ENCODE measurements around the gene STMN3.
A peak's percentile ranks its signal among the peaks of the same experiment; 100 is the strongest.

Gene STMN3

DNA sequence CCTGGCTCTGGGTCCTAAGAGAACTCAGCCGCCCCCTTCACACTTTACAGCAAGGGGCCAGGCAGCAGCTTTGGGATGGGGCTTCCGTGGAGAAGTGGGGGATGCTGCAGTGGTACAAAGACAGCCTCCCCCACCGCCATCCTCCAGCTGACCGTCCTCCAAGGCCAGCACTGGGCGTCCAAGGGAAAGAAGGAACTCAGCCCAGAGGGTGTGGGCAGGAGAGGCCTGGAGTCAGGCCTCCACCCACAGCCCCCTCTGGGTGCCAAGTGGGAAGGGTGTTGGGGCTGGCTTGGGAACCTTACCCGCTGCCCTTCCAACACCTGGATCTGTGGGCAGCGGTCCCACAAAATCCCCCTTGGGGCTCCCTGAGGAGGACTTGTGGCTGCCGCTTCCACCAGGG is 13.1 kb downstream of the STMN3 start:
- H3K18ac ChIP-seq (ENCODE audit: low read length) = no peak overlapping the region

DNA sequence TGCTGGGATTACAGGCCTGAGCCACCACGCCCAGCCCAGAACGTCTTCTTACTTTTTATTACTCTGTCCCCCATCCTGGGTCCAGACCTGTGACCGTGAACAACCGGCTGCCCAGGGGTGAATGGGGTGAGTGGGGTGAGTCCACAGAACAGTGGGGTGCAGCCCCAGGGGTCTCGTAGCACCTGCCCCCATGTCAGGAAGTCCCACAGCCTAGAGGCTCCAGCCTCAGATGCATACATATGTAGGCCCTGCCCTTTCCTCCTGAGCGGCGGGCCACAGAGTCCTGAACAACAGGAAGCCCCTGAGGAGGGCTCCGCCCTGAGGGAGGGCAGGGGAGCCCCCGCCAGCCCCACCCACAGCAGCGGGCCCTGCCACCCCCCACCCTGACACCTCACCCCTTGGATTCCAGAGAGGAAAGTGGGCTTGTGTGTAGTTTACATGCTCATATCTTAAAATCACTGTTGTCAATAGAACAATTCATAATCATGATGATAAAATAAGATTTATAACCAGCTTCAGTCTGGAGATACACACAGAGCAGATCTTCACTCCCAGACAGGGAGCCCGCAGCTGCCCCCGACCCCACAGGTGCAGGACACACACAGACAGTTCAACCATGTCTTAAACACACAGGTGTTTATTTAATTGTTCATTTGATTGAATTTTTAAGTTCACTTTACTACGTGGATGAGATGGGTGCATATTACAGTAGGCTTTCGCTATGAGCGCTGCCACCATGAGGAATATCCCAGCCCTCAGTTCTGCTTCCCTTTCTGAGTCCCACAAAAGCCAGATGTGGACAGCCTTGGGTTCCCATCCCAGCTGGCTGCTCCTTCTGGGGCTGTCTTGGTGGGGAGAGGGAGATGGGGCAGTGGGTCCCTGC is 13.9 kb downstream of the STMN3 start:
- H3K4me2 ChIP-seq (ENCODE audit: low read length) = no peak overlapping the region
- peaks cover 2% of the 10 kb centered on the region for H3K9me3 ChIP-seq (ENCODE audit: insufficient read depth, low read depth, low read length)
- H3K23ac ChIP-seq (ENCODE audit: low read length) = no peak overlapping the region
- no peaks in the 10 kb centered on the region for H3K79me2 ChIP-seq (ENCODE audit: control insufficient read depth, insufficient read depth, low read length, poor library complexity)
- H3K4me3 ChIP-seq (ENCODE audit: low read depth, low read length) = no peak overlapping the region
- WGBS (ENCODE audit: extremely low coverage, insufficient coverage, insufficient read length) = no CpG with 5 or more reads among the region's 15 CpGs
- no peak overlapping the region for H3K27ac ChIP-seq (ENCODE audit: low read depth, low read length)
- no peaks in the 10 kb centered on the region for H3K36me3 ChIP-seq (ENCODE audit: control insufficient read depth in 1 of 2, insufficient read depth in 2 of 2, low read length in 2 of 2)
- no peak overlapping the region for H3K14ac ChIP-seq (ENCODE audit: low read length)
- no peak overlapping the region for H4K8ac ChIP-seq (ENCODE audit: low read depth, low read length)
- no peak overlapping the region for H2AFZ ChIP-seq (ENCODE audit: insufficient read depth, low read length, poor library complexity)
- H3K4me1 ChIP-seq (ENCODE audit: control insufficient read depth in 1 of 2, insufficient read depth in 2 of 2, low read length in 2 of 2) = peaks cover 5 to 16% of the 10 kb centered on the region in 2 experiments
- H2BK5ac ChIP-seq (ENCODE audit: low read depth, low read length, poor library complexity) = no peak overlapping the region
- no peak overlapping the region for H2AK5ac ChIP-seq (ENCODE audit: low read length)
- H2BK120ac ChIP-seq (ENCODE audit: insufficient read depth, low read length, poor library complexity) = no peak overlapping the region
- no peak overlapping the region for H4K91ac ChIP-seq (ENCODE audit: low read depth, low read length)
- no peak overlapping the region for H3K18ac ChIP-seq (ENCODE audit: low read length)
- no peak overlapping the region for H2BK12ac ChIP-seq (ENCODE audit: low read length)
- H4K12ac ChIP-seq (ENCODE audit: low read depth, low read length) = no peak overlapping the region
- no peak overlapping the region for H3K4ac ChIP-seq (ENCODE audit: low read depth, low read length)
- no peak overlapping the region for H3K9ac ChIP-seq (ENCODE audit: low read length)
- H3K27me3 ChIP-seq (ENCODE audit: insufficient read depth, low read length) = no peaks in the 10 kb centered on the region
- no peak for DNase-seq
- H3K79me1 ChIP-seq (ENCODE audit: low read length) = peaks cover 4% of the 10 kb centered on the region

More for the DNA sequence above, 13.1 kb downstream of the STMN3 start:
- peaks cover 2% of the 10 kb centered on the region for H3K9me3 ChIP-seq (ENCODE audit: insufficient read depth, low read depth, low read length)
- H4K91ac ChIP-seq (ENCODE audit: low read depth, low read length) = no peak overlapping the region
- no peak for DNase-seq
- no CpG with 5 or more reads among the region's 8 CpGs for WGBS (ENCODE audit: extremely low coverage, insufficient coverage, insufficient read length)
- H3K79me1 ChIP-seq (ENCODE audit: low read length) = peaks cover 4% of the 10 kb centered on the region
- peaks cover 5 to 16% of the 10 kb centered on the region in 2 experiments for H3K4me1 ChIP-seq (ENCODE audit: control insufficient read depth in 1 of 2, insufficient read depth in 2 of 2, low read length in 2 of 2)
- no peak overlapping the region for H3K14ac ChIP-seq (ENCODE audit: low read length)
- H3K9ac ChIP-seq (ENCODE audit: low read length) = no peak overlapping the region
- H3K23ac ChIP-seq (ENCODE audit: low read length) = no peak overlapping the region
- H3K4me3 ChIP-seq (ENCODE audit: low read depth, low read length) = no peak overlapping the region
- no peaks in the 10 kb centered on the region for H3K27me3 ChIP-seq (ENCODE audit: insufficient read depth, low read length)
- peak overlapping the region; percentile 40 for H2AFZ ChIP-seq (ENCODE audit: insufficient read depth, low read length, poor library complexity)
- no peaks in the 10 kb centered on the region for H3K79me2 ChIP-seq (ENCODE audit: control insufficient read depth, insufficient read depth, low read length, poor library complexity)
- no peak overlapping the region for H2BK120ac ChIP-seq (ENCODE audit: insufficient read depth, low read length, poor library complexity)
- no peak overlapping the region for H3K4ac ChIP-seq (ENCODE audit: low read depth, low read length)
- no peak overlapping the region for H4K8ac ChIP-seq (ENCODE audit: low read depth, low read length)
- no peak overlapping the region for H4K12ac ChIP-seq (ENCODE audit: low read depth, low read length)
- H3K4me2 ChIP-seq (ENCODE audit: low read length) = no peak overlapping the region
- no peaks in the 10 kb centered on the region for H3K36me3 ChIP-seq (ENCODE audit: control insufficient read depth in 1 of 2, insufficient read depth in 2 of 2, low read length in 2 of 2)
- H2AK5ac ChIP-seq (ENCODE audit: low read length) = no peak overlapping the region
- no peak overlapping the region for H2BK12ac ChIP-seq (ENCODE audit: low read length)
- no peak overlapping the region for H3K27ac ChIP-seq (ENCODE audit: low read depth, low read length)
- H2BK5ac ChIP-seq (ENCODE audit: low read depth, low read length, poor library complexity) = no peak overlapping the region

DNA sequence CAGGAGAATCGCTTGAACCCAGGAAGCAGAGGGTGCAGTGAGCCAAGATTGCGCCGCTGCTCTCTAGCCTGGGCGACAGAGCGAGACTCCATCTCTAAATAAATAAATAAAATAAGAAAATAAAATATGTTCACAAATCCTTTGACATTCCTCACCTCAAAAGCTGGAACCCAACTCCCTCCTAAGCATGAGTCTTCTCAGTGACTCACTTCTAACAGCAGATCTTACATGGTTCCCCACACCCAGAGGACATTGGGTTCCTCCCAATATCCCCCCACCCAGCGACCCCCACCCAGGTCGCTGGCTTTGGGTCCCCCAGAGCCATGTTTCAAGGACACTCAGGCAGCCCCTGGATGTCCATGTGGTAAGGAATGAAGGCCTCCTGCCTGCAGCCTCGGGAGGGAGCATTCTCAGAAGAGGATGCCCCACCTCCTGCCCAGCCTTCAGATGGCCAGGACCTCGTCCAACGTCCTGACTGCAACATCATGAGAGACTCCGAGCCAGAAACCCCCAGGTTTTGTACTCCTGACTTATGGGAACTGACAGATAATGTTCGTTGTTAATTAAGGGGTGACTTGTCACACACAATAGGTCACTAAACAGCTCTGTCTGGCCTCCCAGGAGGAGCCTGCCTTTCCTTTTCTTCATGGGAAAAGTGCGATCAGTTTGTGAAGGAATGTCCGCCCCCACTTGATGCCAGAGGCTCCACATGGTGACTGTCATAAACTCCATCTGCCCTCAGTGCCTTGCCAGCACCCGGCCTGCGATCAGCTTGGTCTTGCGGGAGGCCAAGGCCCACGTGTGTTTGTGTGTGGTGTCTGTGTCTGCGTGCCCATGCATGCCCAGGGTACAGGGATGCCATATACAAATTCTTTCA is 16.2 kb downstream of the STMN3 start:
- Histone ChIP-seq H2BK12ac (ENCODE audit: low read length) (no peak overlapping the region), H4K12ac (ENCODE audit: low read depth, low read length) (no peak overlapping the region), H3K23ac (ENCODE audit: low read length) (no peak overlapping the region)

DNA sequence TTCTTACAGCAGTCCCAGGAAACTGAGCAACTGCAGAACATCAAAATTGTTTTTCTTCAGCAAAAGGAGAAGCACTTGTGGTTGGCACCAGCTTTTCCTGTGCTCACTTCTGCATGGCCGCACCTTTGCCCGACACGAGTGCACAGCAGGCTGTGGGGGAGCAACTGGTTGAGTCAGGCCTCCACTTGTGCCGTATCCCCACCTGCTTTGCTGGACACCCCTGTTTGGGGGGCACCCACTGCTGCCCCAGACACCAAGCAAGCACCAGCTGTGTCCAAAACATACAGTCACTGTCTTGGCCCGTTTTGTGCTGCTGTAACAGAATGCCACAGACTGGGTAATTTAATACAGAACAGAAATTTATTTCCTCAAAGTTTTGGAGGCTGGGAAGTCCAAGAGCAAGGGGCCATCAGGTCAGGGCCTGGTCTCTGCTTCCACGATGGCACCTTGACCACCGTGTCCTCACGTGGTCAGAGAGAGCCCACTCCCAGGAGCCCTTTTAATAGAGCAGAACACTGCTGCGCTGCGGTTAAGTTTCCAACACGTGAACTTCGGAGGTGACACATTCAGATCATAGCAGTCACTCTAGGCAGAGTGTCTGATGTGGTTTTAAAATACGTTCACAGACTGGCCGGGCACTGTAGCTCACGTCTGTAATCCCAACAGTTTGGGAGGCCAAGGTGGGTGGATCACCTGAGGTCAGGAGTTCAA is 17.6 kb downstream of the STMN3 start:
- Histone ChIP-seq H3K4me1 (ENCODE audit: control insufficient read depth in 1 of 2, insufficient read depth in 2 of 2, low read length in 2 of 2) (peaks cover 0 to 6% of the 10 kb centered on the region in 2 experiments), H2AFZ (ENCODE audit: insufficient read depth, low read length, poor library complexity) (no peak overlapping the region), H3K18ac (ENCODE audit: low read length) (no peak overlapping the region), H3K9ac (ENCODE audit: low read length) (no peak overlapping the region), H2BK5ac (ENCODE audit: low read depth, low read length, poor library complexity) (no peak overlapping the region), H3K4me2 (ENCODE audit: low read length) (no peak overlapping the region), H2BK120ac (ENCODE audit: insufficient read depth, low read length, poor library complexity) (no peak overlapping the region), H4K91ac (ENCODE audit: low read depth, low read length) (no peak overlapping the region), H4K12ac (ENCODE audit: low read depth, low read length) (no peak overlapping the region), H4K8ac (ENCODE audit: low read depth, low read length) (no peak overlapping the region), H3K79me2 (ENCODE audit: control insufficient read depth, insufficient read depth, low read length, poor library complexity) (no peaks in the 10 kb centered on the region), H3K27ac (ENCODE audit: low read depth, low read length) (no peak overlapping the region), H2AK5ac (ENCODE audit: low read length) (no peak overlapping the region), H3K14ac (ENCODE audit: low read length) (no peak overlapping the region), H3K79me1 (ENCODE audit: low read length) (no peaks in the 10 kb centered on the region), H3K23ac (ENCODE audit: low read length) (peak overlapping the region; percentile 35), H3K4me3 (ENCODE audit: low read depth, low read length) (peak overlapping the region; percentile 37), H3K9me3 (ENCODE audit: insufficient read depth, low read depth, low read length) (peaks cover 2% of the 10 kb centered on the region), H3K4ac (ENCODE audit: low read depth, low read length) (no peak overlapping the region), H2BK12ac (ENCODE audit: low read length) (no peak overlapping the region), H3K27me3 (ENCODE audit: insufficient read depth, low read length) (no peaks in the 10 kb centered on the region), H3K36me3 (ENCODE audit: control insufficient read depth in 1 of 2, insufficient read depth in 2 of 2, low read length in 2 of 2) (no peaks in the 10 kb centered on the region)
- no peak for DNase-seq
- no CpG with 5 or more reads among the region's 15 CpGs for WGBS (ENCODE audit: extremely low coverage, insufficient coverage, insufficient read length)

More for the DNA sequence above, 16.2 kb downstream of the STMN3 start:
- Histone ChIP-seq H3K14ac (ENCODE audit: low read length) (no peak overlapping the region), H2AFZ (ENCODE audit: insufficient read depth, low read length, poor library complexity) (no peak overlapping the region), H2AK5ac (ENCODE audit: low read length) (no peak overlapping the region), H4K8ac (ENCODE audit: low read depth, low read length) (no peak overlapping the region), H3K4me2 (ENCODE audit: low read length) (no peak overlapping the region), H3K36me3 (ENCODE audit: control insufficient read depth in 1 of 2, insufficient read depth in 2 of 2, low read length in 2 of 2) (no peaks in the 10 kb centered on the region), H3K4me3 (ENCODE audit: low read depth, low read length) (no peak overlapping the region), H3K27me3 (ENCODE audit: insufficient read depth, low read length) (no peaks in the 10 kb centered on the region), H3K4me1 (ENCODE audit: control insufficient read depth in 1 of 2, insufficient read depth in 2 of 2, low read length in 2 of 2) (peaks cover 0 to 5% of the 10 kb centered on the region in 2 experiments), H3K9me3 (ENCODE audit: insufficient read depth, low read depth, low read length) (peaks cover 2% of the 10 kb centered on the region), H3K18ac (ENCODE audit: low read length) (no peak overlapping the region), H2BK5ac (ENCODE audit: low read depth, low read length, poor library complexity) (no peak overlapping the region), H2BK120ac (ENCODE audit: insufficient read depth, low read length, poor library complexity) (no peak overlapping the region), H3K4ac (ENCODE audit: low read depth, low read length) (no peak overlapping the region), H3K9ac (ENCODE audit: low read length) (no peak overlapping the region), H3K27ac (ENCODE audit: low read depth, low read length) (no peak overlapping the region), H3K79me2 (ENCODE audit: control insufficient read depth, insufficient read depth, low read length, poor library complexity) (no peaks in the 10 kb centered on the region), H4K91ac (ENCODE audit: low read depth, low read length) (no peak overlapping the region), H3K79me1 (ENCODE audit: low read length) (peaks cover 3% of the 10 kb centered on the region)
- WGBS (ENCODE audit: extremely low coverage, insufficient coverage, insufficient read length) = no CpG with 5 or more reads among the region's 19 CpGs
- no peak for DNase-seq
